ENCODE data around the gene TCF7L2. TPM values are rescaled to one million over a fixed set of nuclear protein-coding genes. Genes with fewer than 3 reads are reported as not detected.

The TCF7L2 gene
- total RNA-seq, 1 donor from 2014 or later, result 49.3 TPM

GRCh38 chr10:113216102-113216501 is 266.1 kb downstream of the TCF7L2 start:
- Mint-ChIP-seq H3K36me3 (ENCODE audit: low read depth, unreplicated experiment) (no peaks in the 10 kb centered on the region), H3K27me3 (ENCODE audit: unreplicated experiment) (no peaks in the 10 kb centered on the region), H3K27ac (ENCODE audit: unreplicated experiment) (peak overlapping the region; percentile 43), H3K4me3 (ENCODE audit: unreplicated experiment) (no peak overlapping the region), H3K9me3 (ENCODE audit: unreplicated experiment) (no peaks in the 10 kb centered on the region), H3K4me1 (ENCODE audit: unreplicated experiment) (no peaks in the 10 kb centered on the region)
- no peak for TF ChIP-seq CTCF (IDR thresholded peaks at IDR 0.05; ENCODE audit: unreplicated experiment)
- DNase-seq (ENCODE audit: low spot score), result no peak
